Ishikawa (cell line): ENCODE measurements around the gene RIPK3.

ENCODE experiments used
- CEBPB ChIP-seq: IDR thresholded peaks from 2 replicates; pipeline ENCODE4 v1.6.1; 2012
- CREB1 ChIP-seq: IDR thresholded peaks from 2 replicates; pipeline ENCODE4 v1.6.1; 2012; ENCODE audit warnings: low read depth
- EGR1 ChIP-seq: IDR thresholded peaks from 2 replicates; pipeline ENCODE4 v1.6.1; 2012
- EP300 ChIP-seq: IDR thresholded peaks from 2 replicates; pipeline ENCODE4 v1.6.1; 2012; ENCODE audit warnings: borderline replicate concordance
- FOXM1 ChIP-seq: IDR thresholded peaks from 2 replicates; pipeline ENCODE4 v1.6.1; 2012; ENCODE audit warnings: low read depth, borderline replicate concordance
- MAX ChIP-seq: IDR thresholded peaks from 2 replicates; pipeline ENCODE4 v1.6.1; 2012
- NFIC ChIP-seq: IDR thresholded peaks from 2 replicates; pipeline ENCODE4 v1.6.1; 2012
- RAD21 ChIP-seq: IDR thresholded peaks from 2 replicates; pipeline ENCODE4 v1.6.1; 2012; ENCODE audit warnings: low read depth
- REST ChIP-seq: IDR thresholded peaks from 2 replicates; pipeline ENCODE4 v1.6.1; 2012; ENCODE audit warnings: low read depth, mild to moderate bottlenecking
- TAF1 ChIP-seq: IDR thresholded peaks from 2 replicates; pipeline ENCODE4 v1.6.1; 2012; ENCODE audit warnings: low read depth, mild to moderate bottlenecking
- TCF12 ChIP-seq: IDR thresholded peaks from 2 replicates; pipeline ENCODE4 v1.6.1; 2012; ENCODE audit warnings: low read depth
- TEAD4 ChIP-seq: IDR thresholded peaks from 2 replicates; pipeline ENCODE4 v1.6.1; 2012
- USF1 ChIP-seq: IDR thresholded peaks from 2 replicates; pipeline ENCODE4 v1.6.1; 2012
- YY1 ChIP-seq: IDR thresholded peaks from 2 replicates; pipeline ENCODE4 v1.6.1; 2012; ENCODE audit warnings: low read depth
- ZBTB7A ChIP-seq: IDR thresholded peaks from 2 replicates; pipeline ENCODE4 v1.6.1; 2012; ENCODE audit warnings: low read depth

RIPK3 gene

GRCh38 chr14:24376448-24377070, 36.8 kb upstream of the RIPK3 start:
- TF ChIP-seq TCF12 (no peak), CREB1 (no peak), TAF1 (no peak), REST (no peak), YY1 (no peak), MAX (no peak), EP300 (no peak), USF1 (no peak), EGR1 (no peak), FOXM1 (no peak), NFIC (no peak), CEBPB (no peak), TEAD4 (no peak), ZBTB7A (no peak), RAD21 (no peak)

GRCh38 chr14:24372701-24373416, 33.1 kb upstream of the RIPK3 start:
- TF ChIP-seq TAF1 (no peak), CEBPB (no peak), REST (no peak), ZBTB7A (no peak), EGR1 (no peak), EP300 (no peak), TEAD4 (no peak)

- TF ChIP-seq USF1 (no peak), TCF12 (no peak), CEBPB (no peak), FOXM1 (no peak), TEAD4 (no peak), REST (no peak), CREB1 (no peak), MAX (no peak), YY1 (no peak), NFIC (no peak), EGR1 (no peak)
Measured at GRCh38 chr14:24370748-24371147, 31.0 kb upstream of the RIPK3 start.

GRCh38 chr14:24369907-24370687, 30.3 kb upstream of the RIPK3 start:
- TF ChIP-seq RAD21 (no peak), USF1 (no peak), TCF12 (no peak), MAX (no peak), ZBTB7A (no peak), CREB1 (no peak), REST (no peak), YY1 (no peak), EGR1 (no peak), FOXM1 (no peak), TAF1 (no peak), TEAD4 (no peak), CEBPB (no peak), EP300 (no peak), NFIC (no peak)
